Measurements from ENCODE around the gene CTNNA1. TPM values are rescaled to one million over a fixed set of nuclear protein-coding genes. Genes with fewer than 3 reads are reported as not detected.

Gene CTNNA1
- total RNA-seq, 2 donors from 2014 or later: 400 to 483 TPM

DNA sequence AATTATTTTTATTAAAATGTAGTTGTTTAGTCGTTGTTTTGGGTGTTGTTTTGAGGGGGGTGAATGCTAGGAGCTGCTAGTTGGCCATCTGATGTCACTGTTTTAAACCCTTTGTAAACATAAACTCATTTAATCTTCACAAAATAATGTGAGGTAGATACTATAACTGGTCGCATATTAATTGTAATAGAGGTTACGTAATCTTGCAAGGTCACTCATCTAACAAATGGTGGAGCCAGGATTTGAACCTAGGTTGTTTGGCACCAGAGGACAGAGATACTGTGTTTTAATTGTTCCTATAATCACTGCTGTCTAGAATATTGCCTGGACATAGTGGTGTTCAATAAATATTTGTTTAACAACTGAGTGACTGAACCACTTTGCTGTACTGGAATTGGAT is 67.5 kb downstream of the CTNNA1 start:
- Histone ChIP-seq H3K4me3 (no peak overlapping the region), H3K9ac (ENCODE audit: low read depth in 2 of 2, low read length in 2 of 2) (no peak overlapping the region), H3K4me1 (no peaks in the 10 kb centered on the region), H3K36me3 (peaks cover 6% of the 10 kb centered on the region), H3K27ac (no peak overlapping the region), H3K27me3 (no peaks in the 10 kb centered on the region), H3K9me3 (no peaks in the 10 kb centered on the region)
- no peak for DNase-seq
- intact Hi-C loops (cut with DNase I): no loop called here
- TF ChIP-seq, protein P1, sequence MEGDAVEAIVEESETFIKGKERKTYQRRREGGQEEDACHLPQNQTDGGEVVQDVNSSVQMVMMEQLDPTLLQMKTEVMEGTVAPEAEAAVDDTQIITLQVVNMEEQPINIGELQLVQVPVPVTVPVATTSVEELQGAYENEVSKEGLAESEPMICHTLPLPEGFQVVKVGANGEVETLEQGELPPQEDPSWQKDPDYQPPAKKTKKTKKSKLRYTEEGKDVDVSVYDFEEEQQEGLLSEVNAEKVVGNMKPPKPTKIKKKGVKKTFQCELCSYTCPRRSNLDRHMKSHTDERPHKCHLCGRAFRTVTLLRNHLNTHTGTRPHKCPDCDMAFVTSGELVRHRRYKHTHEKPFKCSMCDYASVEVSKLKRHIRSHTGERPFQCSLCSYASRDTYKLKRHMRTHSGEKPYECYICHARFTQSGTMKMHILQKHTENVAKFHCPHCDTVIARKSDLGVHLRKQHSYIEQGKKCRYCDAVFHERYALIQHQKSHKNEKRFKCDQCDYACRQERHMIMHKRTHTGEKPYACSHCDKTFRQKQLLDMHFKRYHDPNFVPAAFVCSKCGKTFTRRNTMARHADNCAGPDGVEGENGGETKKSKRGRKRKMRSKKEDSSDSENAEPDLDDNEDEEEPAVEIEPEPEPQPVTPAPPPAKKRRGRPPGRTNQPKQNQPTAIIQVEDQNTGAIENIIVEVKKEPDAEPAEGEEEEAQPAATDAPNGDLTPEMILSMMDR (IDR thresholded peaks at IDR 0.05): no peak

DNA sequence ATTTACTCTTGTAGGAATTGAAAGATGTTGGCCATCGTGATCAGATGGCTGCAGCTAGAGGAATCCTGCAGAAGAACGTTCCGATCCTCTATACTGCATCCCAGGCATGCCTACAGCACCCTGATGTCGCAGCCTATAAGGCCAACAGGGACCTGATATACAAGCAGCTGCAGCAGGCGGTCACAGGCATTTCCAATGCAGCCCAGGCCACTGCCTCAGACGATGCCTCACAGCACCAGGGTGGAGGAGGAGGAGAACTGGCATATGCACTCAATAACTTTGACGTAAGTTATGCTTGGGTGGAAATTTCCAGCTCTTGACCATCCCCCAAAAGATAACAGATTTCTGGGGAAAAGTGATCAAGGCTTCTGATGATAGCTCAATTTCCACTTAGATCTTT is 71.3 kb downstream of the CTNNA1 start:
- Histone ChIP-seq H3K27ac (no peak overlapping the region), H3K9ac (ENCODE audit: low read depth in 2 of 2, low read length in 2 of 2) (no peak overlapping the region), H3K27me3 (no peaks in the 10 kb centered on the region), H3K9me3 (no peaks in the 10 kb centered on the region), H3K36me3 (peaks cover 6% of the 10 kb centered on the region), H3K4me1 (no peaks in the 10 kb centered on the region), H3K4me3 (no peak overlapping the region)
- no peak for DNase-seq
- intact Hi-C loops (cut with DNase I): no loop called here
- TF ChIP-seq, protein P1 (IDR thresholded peaks at IDR 0.05): no peak

DNA sequence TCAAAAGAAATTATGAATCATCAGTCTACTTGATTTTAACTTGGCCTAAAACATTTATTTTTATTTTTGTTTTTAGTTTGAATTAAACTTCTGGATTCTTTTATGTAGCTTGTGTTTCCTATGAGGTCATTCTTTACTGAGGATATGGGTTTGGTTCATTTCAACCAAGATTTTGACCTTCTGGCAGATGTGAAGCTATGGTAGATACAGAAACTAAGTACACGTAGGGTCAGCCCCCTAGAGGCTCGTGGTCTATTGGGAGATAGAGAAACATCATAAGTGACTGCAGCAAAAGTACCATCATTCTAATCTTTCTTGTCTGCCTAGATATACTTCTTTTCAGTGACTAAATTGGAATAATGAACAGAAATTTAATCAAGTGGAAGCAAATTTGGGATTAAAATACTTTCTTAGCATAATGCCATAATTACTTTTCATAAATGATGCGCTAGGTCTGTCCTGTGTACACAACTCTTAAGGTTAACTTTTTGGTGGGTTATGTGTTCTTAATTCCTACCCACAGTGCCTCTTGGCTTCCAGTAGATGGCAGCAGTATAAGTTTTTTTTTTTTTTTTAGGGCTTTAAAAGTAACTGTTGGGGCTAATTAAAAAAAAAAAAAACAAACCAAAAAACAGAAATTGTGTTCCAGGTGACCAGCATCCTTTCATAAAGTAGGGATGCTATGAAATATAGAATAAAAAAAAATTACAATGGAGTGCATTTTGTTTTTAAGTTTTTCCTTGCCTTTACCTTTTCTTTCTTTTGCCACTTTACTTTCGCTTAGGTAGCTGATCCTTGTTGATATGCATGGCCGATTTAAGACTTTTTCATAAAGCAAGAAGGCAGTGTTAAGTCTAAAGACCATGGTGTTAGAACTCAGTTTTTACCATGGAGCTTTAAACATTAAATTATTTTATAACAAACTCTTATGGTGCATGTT is 72.0 kb downstream of the CTNNA1 start:
- H3K27me3 ChIP-seq: no peaks in the 10 kb centered on the region
- intact Hi-C loops (cut with DNase I): no loop called here
- peaks cover 6% of the 10 kb centered on the region for H3K36me3 ChIP-seq
- H3K4me3 ChIP-seq: no peak overlapping the region
- no peak for DNase-seq
- no peak overlapping the region for H3K27ac ChIP-seq
- TF ChIP-seq, protein P1 (IDR thresholded peaks at IDR 0.05): peak; percentile 58
- H3K4me1 ChIP-seq: no peaks in the 10 kb centered on the region
- H3K9ac ChIP-seq (ENCODE audit: low read depth in 2 of 2, low read length in 2 of 2): no peak overlapping the region
- H3K9me3 ChIP-seq: no peaks in the 10 kb centered on the region

DNA sequence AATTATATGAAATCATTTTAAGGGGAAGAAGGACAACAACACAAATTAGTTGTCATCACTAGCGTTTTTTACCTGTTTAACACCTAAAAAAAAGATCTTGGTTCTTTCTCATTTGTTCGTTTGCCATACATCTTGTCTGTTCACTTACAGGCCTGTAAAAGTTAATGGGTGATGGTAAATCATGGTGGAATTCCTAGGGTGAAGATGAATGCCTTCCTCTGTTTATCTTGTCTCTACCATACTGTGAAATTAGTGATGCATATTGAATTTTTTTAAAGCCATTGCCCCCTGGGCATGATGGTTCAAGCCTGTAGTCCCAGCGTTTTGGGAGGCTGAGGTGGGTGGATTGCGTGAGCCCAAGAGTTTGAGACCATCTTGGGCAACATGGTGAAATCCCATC is 75.3 kb downstream of the CTNNA1 start:
- DNase-seq: no peak
- no peak overlapping the region for H3K4me3 ChIP-seq
- H3K9me3 ChIP-seq: no peaks in the 10 kb centered on the region
- H3K4me1 ChIP-seq: no peaks in the 10 kb centered on the region
- TF ChIP-seq, protein P1 (IDR thresholded peaks at IDR 0.05): no peak
- intact Hi-C loops (cut with DNase I): no loop called here
- H3K9ac ChIP-seq (ENCODE audit: low read depth in 2 of 2, low read length in 2 of 2): no peak overlapping the region
- no peak overlapping the region for H3K27ac ChIP-seq
- H3K36me3 ChIP-seq: peaks cover 6% of the 10 kb centered on the region
- H3K27me3 ChIP-seq: no peaks in the 10 kb centered on the region

DNA sequence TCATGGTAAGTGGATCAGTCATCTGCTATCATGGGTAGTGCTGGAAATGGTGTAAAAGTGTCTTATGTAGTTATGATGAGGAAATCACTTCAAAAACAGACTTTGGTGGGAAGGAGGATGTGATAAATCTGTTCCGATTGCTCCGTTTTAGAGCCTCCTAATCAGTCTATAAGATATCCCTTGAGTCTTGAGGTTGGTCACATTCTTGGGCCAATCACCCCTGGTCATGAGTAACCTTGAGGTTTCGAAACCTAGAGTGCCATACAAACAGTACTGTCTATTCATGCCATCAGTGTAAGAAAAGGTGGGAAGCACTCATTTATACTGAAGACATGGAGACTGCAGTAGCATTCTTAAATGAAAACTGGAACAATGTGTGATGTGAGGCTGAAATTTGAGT is 76.1 kb downstream of the CTNNA1 start:
- Histone ChIP-seq H3K9ac (ENCODE audit: low read depth in 2 of 2, low read length in 2 of 2) (no peak overlapping the region), H3K27me3 (no peaks in the 10 kb centered on the region), H3K27ac (no peak overlapping the region), H3K4me3 (no peak overlapping the region), H3K4me1 (no peaks in the 10 kb centered on the region), H3K9me3 (no peaks in the 10 kb centered on the region), H3K36me3 (peaks cover 6% of the 10 kb centered on the region)
- TF ChIP-seq, protein P1 (IDR thresholded peaks at IDR 0.05): no peak
- intact Hi-C loops (cut with DNase I): no loop called here
- no peak for DNase-seq
